Stimulated activated CD8-positive, alpha-beta memory T cell treated with anti-CD3 and anti-CD28 coated beads, Interleukin-4, amount 100 ng/mL, for 24 hours (primary cell): ENCODE measurements around the gene CNNM3.

Experiments
- DNase-seq: peaks from one replicate; pipeline ENCODE4 v3.0.0-alpha.2; 2020; ENCODE audit warnings: low read depth

The CNNM3 gene

GRCh38 chr2:96819128-96819875 is 3.2 kb downstream of the CNNM3 start:
- DNase-seq: no peak

GRCh38 chr2:96819876-96820511 is 3.9 kb downstream of the CNNM3 start:
- DNase-seq: no peak

- no peak for DNase-seq
Measured at GRCh38 chr2:96821113-96821675, 5.1 kb downstream of the CNNM3 start.

- no peak for DNase-seq
Measured at GRCh38 chr2:96822786-96823185, 6.7 kb downstream of the CNNM3 start.

- no peak for DNase-seq
Measured at GRCh38 chr2:96823198-96823597, 7.1 kb downstream of the CNNM3 start.

GRCh38 chr2:96824079-96824870 is 8.2 kb downstream of the CNNM3 start:
- DNase-seq: no peak

- DNase-seq: no peak
Measured at GRCh38 chr2:96825057-96825456, 9.0 kb downstream of the CNNM3 start.

- DNase-seq: no peak
Measured at GRCh38 chr2:96826546-96827278, 10.6 kb downstream of the CNNM3 start.

GRCh38 chr2:96828436-96828835 is 12.4 kb downstream of the CNNM3 start:
- no peak for DNase-seq

- no peak for DNase-seq
Measured at GRCh38 chr2:96828874-96829273, 12.8 kb downstream of the CNNM3 start.

- DNase-seq: no peak
Measured at GRCh38 chr2:96830044-96830562, 14.0 kb downstream of the CNNM3 start.

- DNase-seq: no peak
Measured at GRCh38 chr2:96831679-96832078, 15.6 kb downstream of the CNNM3 start.

GRCh38 chr2:96832408-96832753 is 16.3 kb downstream of the CNNM3 start:
- DNase-seq: no peak

GRCh38 chr2:96832754-96833507 is 16.9 kb downstream of the CNNM3 start:
- DNase-seq: no peak

- DNase-seq: no peak
Measured at GRCh38 chr2:96835830-96836229, 19.8 kb downstream of the CNNM3 start.

- no peak for DNase-seq
Measured at GRCh38 chr2:96837575-96837974, 21.5 kb downstream of the CNNM3 start.

- no peak for DNase-seq
Measured at GRCh38 chr2:96838345-96839292, 22.6 kb downstream of the CNNM3 start.

GRCh38 chr2:96839293-96839874 is 23.3 kb downstream of the CNNM3 start:
- peak; percentile 79 for DNase-seq
